T1000 (cell line): ENCODE measurements around the gene PDIK1L.
A peak's percentile ranks its signal among the peaks of the same experiment; 100 is the strongest.

ENCODE experiments used
- DNase-seq: peaks from one replicate; lab custom pipeline; 2025; ENCODE audit warnings: mixed read lengths; lab: John Stamatoyannopoulos, UW

The PDIK1L gene

GRCh38 chr1:26155370-26156284 lies 44.0 kb downstream of the PDIK1L start:
- no peak for DNase-seq

DNA sequence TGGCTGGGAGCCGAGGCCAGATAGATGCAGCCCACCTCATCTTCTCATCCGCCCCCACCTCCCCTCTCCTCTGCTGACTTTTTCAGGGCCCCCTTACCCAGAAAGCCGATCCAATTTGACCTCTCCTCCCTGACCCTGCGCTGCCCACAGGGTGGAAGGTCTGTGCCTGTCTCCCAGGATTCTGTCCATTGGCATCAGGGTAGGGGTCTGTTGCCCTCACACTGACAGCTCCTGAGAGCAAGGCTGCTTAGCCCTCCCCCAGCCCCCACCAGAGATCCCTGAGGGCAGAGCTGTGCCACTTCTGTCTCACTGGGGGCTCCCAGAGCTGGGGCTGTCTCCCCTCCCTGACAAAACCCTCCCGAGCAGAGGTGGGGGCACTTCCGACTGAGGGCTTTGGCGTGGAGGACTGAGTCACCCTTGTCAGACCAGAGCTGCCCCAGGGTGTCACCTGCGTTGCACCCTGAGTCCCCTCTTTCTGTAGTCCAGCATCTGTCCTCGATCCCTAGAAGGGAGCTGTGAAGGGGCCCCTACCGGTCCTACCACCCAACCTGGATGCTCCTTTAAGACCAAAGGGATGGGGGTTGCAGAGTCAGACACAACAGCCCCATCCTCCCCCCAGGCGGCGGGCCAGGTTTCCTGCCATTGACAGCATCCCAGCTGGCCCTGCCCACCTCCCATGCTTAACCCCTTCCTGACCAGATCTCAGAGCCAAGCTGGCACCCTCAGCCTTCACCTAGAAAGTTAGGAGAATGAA lies 44.8 kb downstream of the PDIK1L start:
- DNase-seq: no peak

GRCh38 chr1:26158271-26158907 lies 46.8 kb downstream of the PDIK1L start:
- no peak for DNase-seq

DNA sequence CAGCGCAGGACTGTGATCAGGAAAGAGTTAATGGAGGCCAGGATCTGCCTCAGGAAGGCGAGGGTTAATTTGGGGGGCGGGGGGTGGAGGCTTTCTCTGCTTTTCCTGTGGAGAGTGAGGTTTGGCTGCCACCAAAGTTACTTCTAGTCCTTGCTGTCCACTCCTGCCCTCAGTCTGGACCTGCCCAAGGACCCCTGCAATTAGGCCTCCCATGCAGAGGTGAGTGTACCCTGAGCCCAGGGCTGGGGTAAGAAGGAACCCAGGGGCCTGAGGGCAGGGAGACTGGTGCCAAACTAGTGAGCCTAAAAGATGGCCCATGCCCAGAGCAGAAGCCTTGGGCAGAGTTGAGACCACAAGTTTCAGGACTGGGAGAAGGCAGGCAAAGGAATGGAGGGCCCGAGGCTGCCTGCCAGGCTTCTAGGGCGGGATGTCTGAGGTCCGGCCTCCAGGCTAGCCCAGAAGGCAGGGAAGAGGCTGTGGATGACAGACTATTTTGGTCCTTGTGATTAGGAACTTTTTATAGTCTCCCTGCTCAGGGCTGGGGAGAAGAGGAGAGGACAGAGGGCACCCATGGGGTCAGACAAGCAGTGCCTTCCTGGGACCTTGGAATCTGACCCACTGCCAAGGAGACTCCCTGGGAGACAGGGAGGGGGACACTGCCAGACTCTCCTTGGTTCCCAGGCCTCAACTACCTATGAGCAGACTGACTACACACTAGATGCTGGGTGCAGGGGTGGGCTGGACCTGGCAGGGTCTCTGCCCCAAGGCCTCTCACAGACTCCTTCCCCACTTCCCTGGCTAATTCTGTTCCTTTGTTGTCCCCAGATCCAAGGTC lies 47.5 kb downstream of the PDIK1L start, which contains the start of gene FAM110D:
FAM110D (plus strand) TSS at position 172 of the 835 bp plus-strand sequence. CDS start 2,213 bp downstream, outside the sequence.
- DNase-seq: no peak

GRCh38 chr1:26159743-26160039 lies 48.1 kb downstream of the PDIK1L start:
- DNase-seq: no peak

DNA sequence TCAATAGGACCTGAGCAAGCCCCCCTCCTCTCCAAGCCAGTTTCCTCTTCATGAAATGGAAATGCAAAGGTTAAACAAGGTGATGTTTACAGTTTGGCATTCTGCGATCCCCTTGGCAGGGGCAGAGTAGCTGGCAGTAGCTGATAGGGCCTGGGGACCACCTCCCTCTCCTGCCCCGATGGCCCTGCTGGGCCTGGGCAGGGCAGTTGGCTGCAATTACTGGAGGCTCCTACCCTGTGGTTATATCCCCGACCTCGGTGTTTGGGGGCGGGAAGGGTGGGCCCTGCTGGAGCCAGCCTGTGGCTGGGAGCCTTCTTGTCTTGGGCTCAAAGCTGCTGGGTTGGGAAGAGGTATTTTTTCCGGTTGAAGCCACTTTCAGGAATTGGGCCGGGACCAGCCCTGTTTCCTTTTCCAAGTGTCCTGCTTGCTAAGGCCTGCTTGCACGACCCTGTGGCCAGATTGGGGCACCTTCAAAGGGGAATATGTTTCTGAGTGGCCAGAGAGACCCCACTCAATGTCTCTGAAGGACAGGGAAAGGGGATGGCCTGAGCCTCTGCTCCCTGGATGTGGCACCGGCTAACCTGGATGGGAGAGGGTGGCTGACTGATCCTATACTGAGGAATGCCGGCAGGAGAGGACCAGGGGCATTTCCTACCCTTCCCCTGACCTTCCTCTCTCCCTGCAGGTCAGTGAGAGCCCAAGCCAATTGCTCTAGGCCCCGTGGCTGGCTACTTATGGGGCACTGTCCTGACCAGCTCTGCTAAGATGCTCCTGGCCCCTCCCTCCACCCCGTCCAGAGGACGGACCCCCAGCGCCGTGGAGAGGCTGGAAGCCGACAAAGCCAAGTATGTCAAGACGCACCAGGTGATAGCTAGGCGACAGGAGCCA lies 49.1 kb downstream of the PDIK1L start:
- DNase-seq: no peak

DNA sequence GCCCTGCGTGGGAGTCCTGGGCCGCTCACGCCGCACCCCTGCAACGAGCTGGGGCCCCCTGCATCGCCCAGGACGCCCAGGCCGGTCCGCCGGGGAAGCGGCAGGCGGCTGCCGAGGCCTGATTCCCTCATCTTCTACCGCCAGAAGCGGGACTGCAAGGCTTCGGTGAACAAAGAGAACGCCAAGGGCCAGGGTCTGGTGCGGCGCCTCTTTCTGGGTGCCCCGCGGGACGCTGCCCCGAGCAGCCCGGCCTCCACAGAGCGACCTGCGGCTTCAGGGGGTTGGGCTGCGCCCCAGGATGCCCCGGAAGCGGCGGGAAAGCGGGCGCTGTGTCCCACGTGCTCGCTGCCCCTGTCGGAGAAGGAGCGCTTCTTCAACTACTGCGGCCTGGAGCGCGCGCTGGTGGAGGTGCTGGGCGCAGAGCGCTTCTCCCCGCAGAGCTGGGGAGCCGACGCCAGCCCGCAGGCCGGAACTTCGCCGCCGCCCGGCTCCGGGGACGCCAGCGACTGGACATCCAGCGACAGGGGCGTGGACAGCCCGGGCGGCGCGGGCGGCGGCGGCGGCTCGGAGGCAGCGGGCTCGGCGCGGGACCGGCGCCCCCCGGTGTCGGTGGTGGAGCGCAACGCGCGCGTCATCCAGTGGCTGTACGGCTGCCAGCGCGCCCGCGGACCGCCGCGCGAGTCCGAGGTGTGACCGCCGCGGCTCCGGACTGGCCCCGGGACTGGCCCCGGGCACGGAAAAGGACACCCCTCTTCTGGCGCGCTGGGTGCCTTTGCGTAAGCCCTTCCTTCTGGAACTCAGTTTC lies 50.0 kb downstream of the PDIK1L start:
- no peak for DNase-seq

DNA sequence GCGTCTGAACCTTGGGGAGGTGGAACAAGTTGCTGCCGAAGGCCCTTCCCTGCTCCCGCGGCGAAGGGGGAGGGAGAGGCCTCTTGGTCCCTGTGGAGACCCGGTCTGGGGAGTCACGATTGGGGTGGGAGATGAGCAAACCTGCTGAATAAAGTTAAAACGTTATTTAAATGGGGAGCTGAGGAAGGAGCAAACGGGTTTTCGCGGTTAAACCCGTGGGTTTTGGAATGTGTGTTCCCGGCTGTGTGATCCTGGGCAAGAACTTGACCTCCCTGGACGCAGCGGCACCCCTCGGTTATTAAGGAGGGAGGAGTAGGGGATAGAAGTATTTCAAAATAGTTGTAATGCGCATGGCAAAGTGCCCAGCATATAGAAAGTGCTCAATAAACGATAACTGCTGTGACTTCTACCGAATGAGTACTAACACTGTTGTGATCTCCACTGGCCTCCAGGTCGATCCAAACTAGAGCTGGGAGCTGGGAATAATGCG lies 50.6 kb downstream of the PDIK1L start:
- no peak for DNase-seq

DNA sequence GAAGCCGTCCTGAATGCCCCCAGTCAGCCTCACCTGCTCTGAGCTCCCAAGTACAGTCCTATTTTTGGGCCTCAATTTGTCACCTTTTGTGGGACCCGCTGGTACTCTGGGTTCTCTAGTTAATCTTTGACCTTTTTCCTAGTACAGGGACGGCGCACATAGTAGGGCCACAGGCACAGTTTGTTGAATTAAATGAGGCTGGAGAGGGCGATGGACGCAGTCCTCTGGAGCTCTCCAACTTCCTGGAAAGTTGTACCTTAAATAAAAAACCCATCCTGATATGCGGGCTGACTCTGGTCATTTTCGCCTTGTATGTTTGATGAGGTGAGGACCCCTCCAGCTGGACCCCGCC lies 52.0 kb downstream of the PDIK1L start:
- DNase-seq: no peak

GRCh38 chr1:26164036-26164860 lies 52.6 kb downstream of the PDIK1L start:
- no peak for DNase-seq

GRCh38 chr1:26164861-26165842 lies 53.5 kb downstream of the PDIK1L start:
- no peak for DNase-seq

GRCh38 chr1:26166719-26167281 lies 55.2 kb downstream of the PDIK1L start:
- no peak for DNase-seq

GRCh38 chr1:26168410-26169197 lies 57.0 kb downstream of the PDIK1L start, which contains the start of gene C1orf232:
TSS of gene C1orf232 (minus strand) at chr1:26168963. CDS start at chr1:26168499, 464 bp downstream.
- no peak for DNase-seq

GRCh38 chr1:26169198-26169554 lies 57.6 kb downstream of the PDIK1L start:
- no peak for DNase-seq

GRCh38 chr1:26169669-26170471 lies 58.2 kb downstream of the PDIK1L start, which contains the start of gene ZNF593:
TSS of gene ZNF593 (plus strand) at chr1:26169908. CDS start at chr1:26169984, 76 bp downstream.
- peak; percentile 87 for DNase-seq

DNA sequence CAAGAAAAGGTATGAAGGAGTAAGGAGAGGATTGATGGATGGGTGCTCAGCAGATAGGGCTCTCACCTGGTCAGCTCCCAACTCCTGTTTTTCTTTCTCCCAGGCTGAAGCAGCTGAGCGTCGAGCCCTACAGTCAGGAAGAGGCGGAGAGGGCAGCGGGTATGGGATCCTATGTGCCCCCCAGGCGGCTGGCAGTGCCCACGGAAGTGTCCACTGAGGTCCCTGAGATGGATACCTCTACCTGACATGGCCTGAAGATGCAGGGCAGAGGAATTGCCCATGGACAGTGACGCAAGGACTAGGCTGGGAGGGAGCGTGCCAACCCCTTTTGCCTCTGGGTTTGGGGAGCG lies 58.8 kb downstream of the PDIK1L start:
- DNase-seq: no peak
